CD4-positive, alpha-beta T cell (primary cell): Measurements from ENCODE around the gene APPL2. TPM values are rescaled to one million over a fixed set of nuclear protein-coding genes. Genes with fewer than 3 reads are reported as not detected.

Source experiments
- ATAC-seq: fragments of 200-7000 bp; cut with Tn5 transposase; one replicate; pipeline ENCODE4 v1.10.0; 2022; ENCODE audit warnings: mild to moderate bottlenecking; ENCODE audit not compliant: poor library complexity
- CTCF ChIA-PET: fragments of 350-600 bp; sonication (Branson Sonifier 250); formaldehyde crosslinking; loops from one replicate; lab custom pipeline; 2021; ENCODE audit warnings: antibody characterized with exemption, inconsistent platforms; lab: Charles Lee
- POLR2A ChIA-PET: fragments of 350-600 bp; sonication (Branson Sonifier 250); formaldehyde crosslinking; loops from one replicate; lab custom pipeline; 2021; ENCODE audit warnings: antibody characterized with exemption, inconsistent platforms; lab: Charles Lee
- DNase-seq, 14 experiments: peaks; one replicate each; pipeline ENCODE4 v3.0.0-alpha.2; 2013 to 2020; ENCODE audit warnings: mixed read lengths in 2 of 14
- H3K27ac ChIP-seq, 2 donors: one replicate each; pipeline versions ENCODE4 v1.5.1 to v1.7.0; 2013; ENCODE audit warnings: low read length in 2 of 2, low read depth in 1 of 2, mild to moderate bottlenecking in 1 of 2
- H3K27me3 ChIP-seq, 2 experiments: 1 replicate in 1 of 2; 2 replicates in 1 of 2; pipeline versions ENCODE4 v1.6.1 to v1.7.0; 2013; ENCODE audit warnings: low read length in 2 of 2, control low read depth in 1 of 2, mild to moderate bottlenecking in 1 of 2, moderate library complexity in 1 of 2; ENCODE audit not compliant: insufficient read depth in 2 of 2, control insufficient read depth in 1 of 2
- H3K36me3 ChIP-seq: one replicate; pipeline ENCODE4 v1.6.1; 2013; ENCODE audit warnings: low read length, control low read depth; ENCODE audit not compliant: insufficient read depth
- H3K4me1 ChIP-seq: one replicate; pipeline ENCODE4 v1.6.1; 2013; ENCODE audit warnings: low read length, control low read depth; ENCODE audit not compliant: insufficient read depth
- H3K4me3 ChIP-seq: one replicate; pipeline ENCODE4 v1.5.1; 2013; ENCODE audit warnings: mild to moderate bottlenecking, low read length, moderate library complexity
- H3K9me3 ChIP-seq, 2 experiments: 1 replicate in 1 of 2; 2 replicates in 1 of 2; pipeline versions ENCODE4 v1.6.1 to v1.7.0; 2013; ENCODE audit warnings: low read length in 2 of 2, mild to moderate bottlenecking in 2 of 2, control low read depth in 1 of 2, moderate library complexity in 1 of 2; ENCODE audit not compliant: control insufficient read depth in 1 of 2, insufficient read depth in 1 of 2
- H3K27ac Mint-ChIP-seq: one replicate; pipeline ENCODE4 v1.8.0; 2020; ENCODE audit warnings: mixed read lengths
- H3K27me3 Mint-ChIP-seq: one replicate; pipeline ENCODE4 v1.8.0; 2021; ENCODE audit warnings: mixed read lengths
- H3K36me3 Mint-ChIP-seq: one replicate; pipeline ENCODE4 v1.8.0; 2021; ENCODE audit warnings: low read depth, mixed read lengths
- H3K4me1 Mint-ChIP-seq: one replicate; pipeline ENCODE4 v1.8.0; 2021; ENCODE audit warnings: low read depth, mixed read lengths
- H3K4me3 Mint-ChIP-seq: one replicate; pipeline ENCODE4 v1.8.0; 2020; ENCODE audit warnings: mild to moderate bottlenecking, mixed read lengths
- H3K9me3 Mint-ChIP-seq: one replicate; pipeline ENCODE4 v1.8.0; 2020; ENCODE audit warnings: mixed read lengths
- CTCF ChIP-seq: fragments of 200-600 bp; IDR thresholded peaks from one replicate; pipeline ENCODE4 v1.8.0; 2022; ENCODE audit warnings: antibody characterized with exemption, mild to moderate bottlenecking
- intact Hi-C, 2 experiments: fragments of 100-400 bp; cut with DNase I in 1 of 2; cut with micrococcal nuclease in 1 of 2; formaldehyde crosslinking; loops; one replicate each; pipeline versions ENCODE4 v1.15.1 to v1.9.0; 2023 to 2025; cut with DNase I, micrococcal nuclease
- total RNA-seq, 174 experiments: library from RNA in 2 of 174; stranded (reverse) in 2 of 174; gene quantifications; one replicate each; pipeline ENCODE4 v1.2.3 and lab custom pipeline; 2021 to 2026

The APPL2 gene
- total RNA-seq, 2 experiments from 2014 or later: 58.8 to 59.9 TPM

- Histone ChIP-seq H3K9me3 (no peaks in the 10 kb centered on the region), H3K36me3 (peaks cover 75% of the 10 kb centered on the region), H3K27me3 (no peaks in the 10 kb centered on the region), H3K4me1 (peaks cover 5% of the 10 kb centered on the region), H3K27ac (no peak overlapping the region), H3K4me3 (no peak overlapping the region)
- Mint-ChIP-seq H3K4me3 (no peak overlapping the region), H3K36me3 (peaks cover 97% of the 10 kb centered on the region), H3K27me3 (no peaks in the 10 kb centered on the region), H3K9me3 (no peaks in the 10 kb centered on the region), H3K4me1 (peaks cover 40% of the 10 kb centered on the region), H3K27ac (no peak overlapping the region)
- TF ChIP-seq CTCF: no peak
- POLR2A ChIA-PET: interaction anchor here (3.1 kb wide), 1 partner anchor 10 kb away, joined by 18 read pairs; the partner anchor contains the start of gene APPL2
- no peak for DNase-seq
- intact Hi-C loops: no loop called here
- CTCF ChIA-PET: interaction anchor here (1.6 kb wide), 1 partner anchor 10 kb away, joined by 6 read pairs; the partner anchor contains the start of gene APPL2
- ATAC-seq: no peak
These were observed 10.4 kb downstream of the APPL2 start for GRCh38 chr12:105225505-105226015.

GRCh38 chr12:105224399-105224798 is 11.6 kb downstream of the APPL2 start:
- DNase-seq: no peak

GRCh38 chr12:105223884-105224283 is 12.1 kb downstream of the APPL2 start:
- POLR2A ChIA-PET: no interaction called here
- no peaks in the 10 kb centered on the region for H3K27me3 Mint-ChIP-seq
- H3K27ac Mint-ChIP-seq: no peak overlapping the region
- ATAC-seq (no peak), DNase-seq (no peak)
- H3K9me3 Mint-ChIP-seq: no peaks in the 10 kb centered on the region
- H3K4me3 ChIP-seq: no peak overlapping the region
- H3K4me1 ChIP-seq: peaks cover 3% of the 10 kb centered on the region
- peaks cover 94% of the 10 kb centered on the region for H3K36me3 Mint-ChIP-seq
- peaks cover 31% of the 10 kb centered on the region for H3K4me1 Mint-ChIP-seq
- CTCF ChIA-PET: interaction anchor here (1.6 kb wide), 1 partner anchor 11 kb away, joined by 6 read pairs; the partner anchor contains the start of gene APPL2
- no peaks in the 10 kb centered on the region for H3K9me3 ChIP-seq
- H3K27me3 ChIP-seq: no peaks in the 10 kb centered on the region
- peaks cover 71% of the 10 kb centered on the region for H3K36me3 ChIP-seq
- H3K4me3 Mint-ChIP-seq: no peak overlapping the region
- intact Hi-C loops: no loop called here
- no peak overlapping the region for H3K27ac ChIP-seq
- TF ChIP-seq CTCF: no peak

More at GRCh38 chr12:105224399-105224798, 11.6 kb downstream of the APPL2 start:
- no peak overlapping the region for H3K4me3 Mint-ChIP-seq
- intact Hi-C loops: no loop called here
- H3K27me3 ChIP-seq: no peaks in the 10 kb centered on the region
- H3K27me3 Mint-ChIP-seq: no peaks in the 10 kb centered on the region
- no peak for ATAC-seq
- no peaks in the 10 kb centered on the region for H3K9me3 ChIP-seq
- ChIA-PET CTCF (interaction anchor here (1.6 kb wide), 1 partner anchor 11 kb away, joined by 6 read pairs; the partner anchor contains the start of gene APPL2), POLR2A (no interaction called here)
- H3K4me1 Mint-ChIP-seq: peaks cover 33% of the 10 kb centered on the region
- H3K27ac ChIP-seq: no peak overlapping the region
- no peak for TF ChIP-seq CTCF
- H3K4me1 ChIP-seq: peaks cover 5% of the 10 kb centered on the region
- H3K36me3 Mint-ChIP-seq: peaks cover 95% of the 10 kb centered on the region
- no peak overlapping the region for H3K27ac Mint-ChIP-seq
- no peaks in the 10 kb centered on the region for H3K9me3 Mint-ChIP-seq
- peaks cover 75% of the 10 kb centered on the region for H3K36me3 ChIP-seq
- H3K4me3 ChIP-seq: no peak overlapping the region
